Right hindlimb (tissue), 1 donor: ENCODE data around the gene OR2A12.
"Not testable (repeated sequence)": the region's sequence is repeated elsewhere in the genome, so short reads cannot be mapped to it uniquely, and the experiment has no call there.

Experiments used
- DNase-seq: peaks from one replicate; pipeline ENCODE4 v3.0.0-alpha.2; 2018

The OR2A12 gene

DNA sequence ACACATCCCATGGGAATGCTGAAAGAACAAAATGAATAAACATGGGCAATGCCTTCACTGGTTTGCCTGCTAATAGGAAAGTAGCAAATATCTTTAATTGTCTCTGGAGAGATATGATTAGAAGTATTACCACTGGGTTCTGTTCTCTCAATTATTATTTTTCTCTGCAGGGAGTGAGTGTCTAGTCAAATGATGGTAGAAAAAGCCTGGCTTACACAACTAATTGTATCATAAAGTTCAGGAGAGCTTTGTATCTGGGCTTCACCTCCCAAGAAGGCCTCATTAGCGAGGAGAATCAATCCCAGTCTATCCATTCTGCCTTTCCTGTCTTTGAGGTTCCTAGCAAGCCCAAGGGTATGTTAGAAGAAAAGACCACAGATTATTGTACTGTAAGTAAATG lies 36.8 kb downstream of the OR2A12 start, which contains the start of gene OR2A14:
OR2A14 (plus strand) TSS at position 301 of the 400 bp plus-strand sequence. CDS start 5,937 bp downstream, outside the sequence.
- no peak for DNase-seq

DNA sequence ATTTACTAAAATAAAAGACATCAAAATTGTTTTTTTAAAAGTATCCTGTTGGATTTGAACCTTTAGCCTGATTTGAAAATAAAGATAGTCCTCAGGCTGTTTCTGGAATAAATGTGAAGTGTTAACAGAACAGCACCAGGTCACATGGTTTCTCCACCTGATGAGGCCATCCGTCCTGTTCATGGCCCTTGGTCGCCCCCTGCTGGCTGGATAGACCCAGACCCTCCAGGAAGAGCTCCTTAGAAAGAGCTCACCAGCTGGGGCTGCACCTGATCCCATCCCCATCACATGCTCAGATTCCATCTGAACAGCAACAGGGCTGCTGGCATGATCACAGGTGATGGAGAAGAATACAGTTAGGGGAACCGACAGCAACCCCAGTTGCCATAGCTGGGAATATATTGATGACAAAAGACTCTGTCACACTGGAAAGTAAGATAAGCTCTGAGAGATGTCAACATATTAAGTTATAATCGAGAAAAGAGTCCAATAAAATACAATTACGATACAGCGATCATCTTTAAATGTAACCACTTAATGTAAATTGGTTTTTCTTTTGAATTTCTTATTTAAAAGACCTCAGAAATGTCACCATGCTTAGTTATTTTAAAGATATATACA lies 41.7 kb downstream of the OR2A12 start:
- peak; percentile 84 for DNase-seq

DNA sequence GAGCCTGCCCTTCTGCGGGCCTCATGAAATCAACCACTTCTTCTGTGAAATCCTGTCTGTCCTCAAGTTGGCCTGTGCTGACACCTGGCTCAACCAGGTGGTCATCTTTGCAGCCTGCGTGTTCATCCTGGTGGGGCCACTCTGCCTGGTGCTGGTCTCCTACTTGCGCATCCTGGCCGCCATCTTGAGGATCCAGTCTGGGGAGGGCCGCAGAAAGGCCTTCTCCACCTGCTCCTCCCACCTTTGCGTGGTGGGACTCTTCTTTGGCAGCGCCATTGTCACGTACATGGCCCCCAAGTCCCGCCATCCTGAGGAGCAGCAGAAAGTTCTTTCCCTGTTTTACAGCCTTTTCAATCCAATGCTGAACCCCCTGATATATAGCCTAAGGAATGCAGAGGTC lies 43.5 kb downstream of the OR2A12 start:
- not testable (repeated sequence) for DNase-seq

DNA sequence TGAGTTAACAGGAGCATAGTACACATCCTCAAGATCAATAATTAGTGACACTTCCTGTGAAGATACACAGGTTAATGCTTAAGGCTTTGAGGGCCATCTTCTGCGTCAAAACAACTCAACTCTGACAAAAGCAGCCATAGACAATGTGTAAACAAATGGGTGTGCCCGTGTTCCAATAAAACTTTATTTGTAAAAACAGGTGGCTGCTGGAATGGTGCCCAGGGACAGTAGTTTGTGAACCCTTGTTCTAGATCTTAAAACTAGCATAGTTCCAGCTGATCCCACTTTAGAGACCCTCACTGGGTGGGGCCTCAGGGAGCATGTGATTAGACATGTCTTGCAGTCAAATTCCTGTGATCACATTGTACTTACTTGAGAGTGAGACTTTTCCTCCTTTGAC lies 44.7 kb downstream of the OR2A12 start:
- no peak for DNase-seq

DNA sequence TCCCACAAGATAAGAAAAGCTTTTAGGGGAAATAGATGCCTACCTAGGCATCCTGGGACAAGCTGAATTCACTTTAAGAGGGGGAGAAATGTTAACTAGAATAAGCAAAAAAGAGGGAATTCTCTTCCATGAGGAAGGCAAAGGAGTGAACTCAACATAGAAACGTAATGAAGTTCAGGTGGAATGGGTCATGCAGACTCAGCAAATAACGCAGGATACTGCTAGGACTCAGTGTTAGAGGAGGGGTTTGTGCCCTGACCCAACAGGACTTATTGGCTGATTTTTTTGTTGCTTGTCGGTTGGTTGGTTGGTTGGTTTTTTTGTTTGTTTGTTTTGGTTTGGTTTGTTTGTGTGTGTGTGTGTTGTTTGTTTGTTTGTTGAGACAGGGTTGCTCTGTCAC lies 46.2 kb downstream of the OR2A12 start:
- DNase-seq: no peak

DNA sequence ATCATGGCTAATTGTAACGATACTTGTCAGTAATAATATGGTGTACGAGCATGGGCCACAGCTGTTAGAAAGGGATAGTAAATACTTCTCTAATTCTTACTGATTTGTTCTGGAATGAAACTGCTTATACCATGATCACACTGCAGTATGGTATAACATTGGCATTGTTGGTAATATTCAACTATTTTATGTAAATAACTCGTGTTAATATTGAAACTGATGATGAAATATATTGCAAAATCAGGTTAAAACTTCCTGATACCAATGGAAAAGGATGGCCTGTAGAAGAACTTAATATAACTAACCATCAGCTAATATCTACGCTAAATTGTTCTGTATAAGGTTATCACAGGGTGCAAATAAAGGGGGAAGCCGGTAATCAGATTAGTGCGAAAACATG lies 47.2 kb downstream of the OR2A12 start:
- DNase-seq: no peak

DNA sequence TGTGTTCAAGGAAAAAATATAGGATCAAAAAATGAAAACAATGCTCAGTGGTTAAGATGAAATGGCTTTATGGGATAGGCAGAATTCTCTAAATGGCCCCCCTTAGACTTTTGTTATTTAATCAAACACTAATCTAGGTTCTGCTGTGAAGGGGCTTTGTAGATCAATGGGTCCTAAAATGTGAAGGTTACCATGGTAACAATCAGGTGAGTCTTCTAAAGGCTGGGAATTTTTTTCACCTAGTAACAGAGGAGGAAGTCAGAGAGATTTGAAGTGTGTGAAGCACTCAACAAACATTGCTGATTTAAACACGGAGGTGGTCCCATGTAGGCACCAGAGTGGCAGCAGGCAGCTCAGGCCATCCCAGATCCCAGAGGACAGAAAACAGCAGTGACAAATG lies 48.0 kb downstream of the OR2A12 start:
- no peak for DNase-seq

DNA sequence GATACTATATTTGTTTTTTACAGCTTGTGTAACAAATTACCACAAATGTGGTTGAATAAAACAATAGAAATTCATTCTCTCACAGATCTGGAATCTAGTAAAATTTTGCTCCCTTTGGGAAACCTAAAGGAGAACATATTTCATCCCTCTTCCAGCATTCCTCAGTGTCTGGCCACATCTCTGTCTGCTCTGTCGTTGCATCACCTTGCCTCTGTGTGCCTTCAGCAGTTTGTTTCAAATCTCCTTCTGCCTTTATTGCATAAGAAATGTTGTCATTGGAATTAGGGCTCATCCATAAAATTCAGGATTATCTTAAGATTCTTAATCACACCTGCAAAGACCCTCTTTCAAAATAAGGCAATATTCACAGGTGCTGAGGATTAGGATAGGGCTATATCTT lies 51.4 kb downstream of the OR2A12 start:
- no peak for DNase-seq

DNA sequence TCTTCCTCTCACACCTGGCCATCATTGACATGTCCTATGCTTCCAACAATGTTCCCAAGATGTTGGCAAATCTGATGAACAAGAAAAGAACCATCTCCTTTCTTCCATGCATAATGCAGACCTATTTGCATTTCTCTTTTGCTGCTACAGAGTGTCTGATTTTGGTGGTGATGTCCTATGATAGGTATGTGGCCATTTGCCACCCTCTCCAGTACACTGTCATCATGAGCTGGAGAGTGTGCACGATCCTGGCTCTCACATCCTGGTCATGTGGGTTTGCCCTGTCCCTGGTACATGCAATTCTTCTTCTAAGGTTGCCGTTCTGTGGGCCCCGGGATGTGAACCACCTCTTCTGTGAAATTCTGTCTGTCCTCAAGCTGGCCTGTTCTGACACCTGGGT lies 56.1 kb downstream of the OR2A12 start:
- no peak for DNase-seq

DNA sequence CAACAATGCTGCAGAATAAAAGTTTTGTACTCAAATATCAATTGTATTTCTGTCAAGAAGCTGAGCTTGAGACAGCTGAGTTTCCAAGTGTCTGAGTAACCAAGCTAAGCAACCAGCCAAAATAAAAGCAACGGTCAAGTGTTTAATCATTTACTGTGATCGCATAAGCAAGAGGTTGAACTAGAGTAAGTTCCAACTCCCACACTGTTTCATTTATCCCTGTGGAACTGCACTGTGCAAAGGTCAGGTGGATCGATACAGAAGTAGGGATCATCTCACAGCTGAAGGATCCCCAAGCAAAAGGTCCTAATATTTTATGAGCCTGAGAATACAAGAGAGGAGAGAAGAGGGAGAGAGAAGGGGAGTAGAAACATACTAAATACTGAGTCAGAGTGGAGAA lies 58.3 kb downstream of the OR2A12 start:
- DNase-seq: no peak

DNA sequence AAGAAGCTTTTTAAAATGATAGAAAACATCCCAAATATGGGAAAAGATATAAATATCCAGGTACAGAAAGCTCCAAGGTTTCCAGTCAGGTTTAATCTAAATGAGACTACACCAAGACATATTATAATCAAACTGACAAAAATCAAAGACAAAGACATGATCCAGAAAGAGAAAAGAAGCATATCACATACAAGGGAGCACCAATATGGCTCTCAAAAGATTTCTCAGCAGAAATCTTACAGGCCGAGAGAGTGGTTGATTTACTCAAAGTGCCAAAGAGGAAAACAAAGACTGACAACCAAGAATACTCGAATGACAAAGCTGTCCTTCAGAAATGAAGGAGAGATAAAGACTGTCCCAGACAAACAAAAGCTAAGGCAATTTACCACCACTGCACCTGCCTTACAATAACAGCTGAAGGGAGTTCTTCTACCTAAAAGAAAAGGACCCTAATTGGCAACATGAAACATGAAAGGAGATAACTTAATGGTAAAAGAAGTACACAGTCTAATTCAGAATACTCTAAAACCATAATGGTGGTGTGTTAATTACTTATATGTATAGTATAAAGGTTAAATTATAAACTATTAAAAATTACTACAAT lies 62.2 kb downstream of the OR2A12 start:
- no peak for DNase-seq
